GM23338 (cell line): ENCODE data around the gene BUB1.
"Not testable (repeated sequence)": the region's sequence is repeated elsewhere in the genome, so short reads cannot be mapped to it uniquely, and the experiment has no call there.

Source experiments
- CREB1 ChIP-seq: fragments of 250-450 bp; sonication (Bioruptor Pico); IDR thresholded peaks from 2 replicates; pipeline ENCODE4 v1.5.0; 2020; ENCODE audit warnings: low read depth, mild to moderate bottlenecking, moderate library complexity
- CTCF ChIP-seq, 2 experiments: fragments of 200-600 bp in 1 of 2; sonication (generic) in 1 of 2; conservative IDR thresholded peaks; 2 replicates each; pipeline versions ENCODE4 v1.5.1 to v1.6.1; 2016 to 2017; ENCODE audit warnings: antibody characterized with exemption in 2 of 2, low read depth in 2 of 2, mild to moderate bottlenecking in 2 of 2, moderate library complexity in 1 of 2
- EZH2 ChIP-seq: fragments of 200-600 bp; sonication (generic); IDR thresholded peaks from one replicate; pipeline ENCODE4 v1.8.0; 2017; ENCODE audit warnings: antibody characterized with exemption, mild to moderate bottlenecking, low read depth; ENCODE audit not compliant: unreplicated experiment
- EZH2phosphoT487 ChIP-seq: fragments of 200-600 bp; sonication (generic); IDR thresholded peaks from one replicate; pipeline ENCODE4 v1.8.1; 2018; ENCODE audit warnings: antibody characterized with exemption; ENCODE audit not compliant: unreplicated experiment
- JUNB ChIP-seq: IDR thresholded peaks from one replicate; pipeline ENCODE4 v1.6.1; 2016; ENCODE audit warnings: antibody characterized with exemption; ENCODE audit not compliant: unreplicated experiment
- NANOG ChIP-seq: IDR thresholded peaks from 2 replicates; pipeline ENCODE4 v1.6.1; 2016; ENCODE audit warnings: antibody characterized with exemption, borderline replicate concordance
- POLR2AphosphoS5 ChIP-seq: IDR thresholded peaks from 2 replicates; pipeline ENCODE4 v1.6.1; 2016; ENCODE audit warnings: antibody characterized with exemption, low read depth
- REST ChIP-seq: IDR thresholded peaks from one replicate; pipeline ENCODE4 v1.6.1; 2018; ENCODE audit warnings: antibody characterized with exemption; ENCODE audit not compliant: unreplicated experiment
- STAT1 ChIP-seq: IDR thresholded peaks from one replicate; pipeline ENCODE4 v1.6.1; 2016; ENCODE audit warnings: antibody characterized with exemption; ENCODE audit not compliant: unreplicated experiment
- ZNF114 ChIP-seq: fragments of 250-450 bp; sonication (Bioruptor Pico); IDR thresholded peaks from 2 replicates; pipeline ENCODE4 v1.5.0; 2020; ENCODE audit warnings: mild to moderate bottlenecking, moderate library complexity
- ZNF331 ChIP-seq: fragments of 250-450 bp; sonication (Bioruptor Pico); IDR thresholded peaks from 2 replicates; pipeline ENCODE4 v1.5.0; 2020; ENCODE audit warnings: low read depth, mild to moderate bottlenecking, moderate library complexity
- ZNF462 ChIP-seq: fragments of 250-450 bp; sonication (Bioruptor Pico); IDR thresholded peaks from 2 replicates; pipeline ENCODE4 v1.5.0; 2020; ENCODE audit warnings: mild to moderate bottlenecking, moderate library complexity
- TF ChIP-seq, protein P1 (sequence below): IDR thresholded peaks from 2 replicates; pipeline ENCODE4 v1.6.1; 2016; ENCODE audit warnings: antibody characterized with exemption

DNA sequence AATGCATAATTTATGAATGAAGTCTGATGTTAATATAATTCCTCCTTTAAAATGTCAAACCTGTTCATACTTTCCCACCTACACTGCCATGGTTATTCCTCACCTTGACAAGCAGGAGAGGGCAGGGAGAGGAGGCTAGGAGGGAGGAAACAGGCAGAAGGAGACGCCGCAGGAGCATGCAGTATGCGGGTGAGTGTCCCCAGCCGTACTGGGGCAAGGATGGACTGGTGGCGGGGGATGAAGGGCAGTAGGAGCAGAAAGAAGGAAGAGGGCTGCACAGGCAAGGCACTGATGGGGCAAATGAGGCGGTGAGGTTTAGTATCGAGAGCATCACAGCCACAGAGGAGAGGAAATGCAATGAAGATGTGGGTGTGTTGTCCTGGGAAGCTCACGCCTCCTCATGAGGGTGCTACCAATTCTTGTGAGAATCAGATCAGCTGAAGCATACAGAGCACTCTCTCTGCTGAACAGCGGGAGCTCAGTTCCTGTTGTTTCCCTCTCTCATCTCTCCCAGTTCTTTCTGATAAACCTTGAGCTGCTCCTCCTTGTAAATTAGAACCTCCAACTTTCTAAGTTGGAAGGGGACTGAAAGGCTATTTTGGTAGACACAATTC, 58.4 kb downstream of the BUB1 start:
- not testable (repeated sequence) for TF ChIP-seq POLR2AphosphoS5; CTCF (conservative IDR thresholded peaks at IDR 0.05; ENCODE audit: low read depth in 2 of 2); REST; EZH2; EZH2phosphoT487; CREB1; JUNB; STAT1; NANOG; ZNF331; ZNF462 (CRISPR knock-in tag); ZNF114 (CRISPR knock-in tag)
- TF ChIP-seq, protein P1, sequence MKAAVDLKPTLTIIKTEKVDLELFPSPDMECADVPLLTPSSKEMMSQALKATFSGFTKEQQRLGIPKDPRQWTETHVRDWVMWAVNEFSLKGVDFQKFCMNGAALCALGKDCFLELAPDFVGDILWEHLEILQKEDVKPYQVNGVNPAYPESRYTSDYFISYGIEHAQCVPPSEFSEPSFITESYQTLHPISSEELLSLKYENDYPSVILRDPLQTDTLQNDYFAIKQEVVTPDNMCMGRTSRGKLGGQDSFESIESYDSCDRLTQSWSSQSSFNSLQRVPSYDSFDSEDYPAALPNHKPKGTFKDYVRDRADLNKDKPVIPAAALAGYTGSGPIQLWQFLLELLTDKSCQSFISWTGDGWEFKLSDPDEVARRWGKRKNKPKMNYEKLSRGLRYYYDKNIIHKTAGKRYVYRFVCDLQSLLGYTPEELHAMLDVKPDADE: not testable (repeated sequence)
